ENCODE measurements around the gene PTPRR.

GRCh38 chr12:70787612-70788011, 132.9 kb downstream of the PTPRR start:
- TF ChIP-seq CTCF (IDR thresholded peaks at IDR 0.05) (no peak), POLR2A (IDR thresholded peaks at IDR 0.05) (no peak)

All from esophagus squamous epithelium (tissue), 4 donors.